Activated CD8-positive, alpha-beta memory T cell treated with anti-CD3 and anti-CD28 coated beads for 24 hours (primary cell): Measurements from ENCODE around the gene PIGA.
A peak's percentile ranks its signal among the peaks of the same experiment; 100 is the strongest.
"Not testable (repeated sequence)": the region's sequence is repeated elsewhere in the genome, so short reads cannot be mapped to it uniquely, and the experiment has no call there.

Experiments used
- DNase-seq: peaks from one replicate; pipeline ENCODE4 v3.0.0-alpha.2; 2020

PIGA gene

GRCh38 chrX:15319075-15319474 is 16.2 kb downstream of the PIGA start:
- no peak for DNase-seq

- no peak for DNase-seq
These were observed 19.8 kb downstream of the PIGA start, which contains the start of gene ASB11 for GRCh38 chrX:15315509-15315908. ASB11 (minus strand) TSS chrX:15315640; CDS start chrX:15315605, 35 bp downstream.

- no peak for DNase-seq
These were observed 20.9 kb downstream of the PIGA start for GRCh38 chrX:15314472-15314871.

GRCh38 chrX:15311119-15311518 is 24.2 kb downstream of the PIGA start:
- no peak for DNase-seq

- DNase-seq, result no peak
These were observed 25.2 kb downstream of the PIGA start for GRCh38 chrX:15310117-15310516.

GRCh38 chrX:15305899-15306298 is 29.4 kb downstream of the PIGA start:
- not testable (repeated sequence) for DNase-seq

- no peak for DNase-seq
These were observed 33.4 kb downstream of the PIGA start for GRCh38 chrX:15301924-15302323.

GRCh38 chrX:15299941-15300851 is 35.1 kb downstream of the PIGA start:
- no peak for DNase-seq

GRCh38 chrX:15298780-15299179 is 36.5 kb downstream of the PIGA start:
- no peak for DNase-seq

GRCh38 chrX:15298201-15298600 is 37.1 kb downstream of the PIGA start:
- DNase-seq, result no peak

GRCh38 chrX:15293451-15293850 is 41.9 kb downstream of the PIGA start:
- DNase-seq, result no peak

GRCh38 chrX:15292861-15293260 is 42.5 kb downstream of the PIGA start:
- no peak for DNase-seq

- DNase-seq, result no peak
These were observed 57.7 kb downstream of the PIGA start for GRCh38 chrX:15277604-15278003.

GRCh38 chrX:15274946-15275345 is 60.4 kb downstream of the PIGA start:
- DNase-seq, result no peak

GRCh38 chrX:15273275-15273674 is 62.0 kb downstream of the PIGA start:
- not testable (repeated sequence) for DNase-seq

GRCh38 chrX:15271757-15272156 is 63.6 kb downstream of the PIGA start:
- no peak for DNase-seq

- DNase-seq, result peak; percentile 58
These were observed 65.5 kb downstream of the PIGA start, which contains the start of gene ASB9 for GRCh38 chrX:15269618-15270521. ASB9 (minus strand) TSS chrX:15270083; CDS start chrX:15269874, 209 bp downstream.
